HG02840 (cell line): Measurements from ENCODE around the gene VKORC1L1.
"Not testable (repeated sequence)": the region's sequence is repeated elsewhere in the genome, so short reads cannot be mapped to it uniquely, and the experiment has no call there.

Source experiments
- ATAC-seq: cut with Tn5 transposase; IDR thresholded peaks from one replicate; pipeline ENCODE4 v1.9.1; 2021; ENCODE audit warnings: mild to moderate bottlenecking, moderate library complexity, moderate number of reproducible peaks; ENCODE audit not compliant: unreplicated experiment, low FRiP score

The VKORC1L1 gene

DNA sequence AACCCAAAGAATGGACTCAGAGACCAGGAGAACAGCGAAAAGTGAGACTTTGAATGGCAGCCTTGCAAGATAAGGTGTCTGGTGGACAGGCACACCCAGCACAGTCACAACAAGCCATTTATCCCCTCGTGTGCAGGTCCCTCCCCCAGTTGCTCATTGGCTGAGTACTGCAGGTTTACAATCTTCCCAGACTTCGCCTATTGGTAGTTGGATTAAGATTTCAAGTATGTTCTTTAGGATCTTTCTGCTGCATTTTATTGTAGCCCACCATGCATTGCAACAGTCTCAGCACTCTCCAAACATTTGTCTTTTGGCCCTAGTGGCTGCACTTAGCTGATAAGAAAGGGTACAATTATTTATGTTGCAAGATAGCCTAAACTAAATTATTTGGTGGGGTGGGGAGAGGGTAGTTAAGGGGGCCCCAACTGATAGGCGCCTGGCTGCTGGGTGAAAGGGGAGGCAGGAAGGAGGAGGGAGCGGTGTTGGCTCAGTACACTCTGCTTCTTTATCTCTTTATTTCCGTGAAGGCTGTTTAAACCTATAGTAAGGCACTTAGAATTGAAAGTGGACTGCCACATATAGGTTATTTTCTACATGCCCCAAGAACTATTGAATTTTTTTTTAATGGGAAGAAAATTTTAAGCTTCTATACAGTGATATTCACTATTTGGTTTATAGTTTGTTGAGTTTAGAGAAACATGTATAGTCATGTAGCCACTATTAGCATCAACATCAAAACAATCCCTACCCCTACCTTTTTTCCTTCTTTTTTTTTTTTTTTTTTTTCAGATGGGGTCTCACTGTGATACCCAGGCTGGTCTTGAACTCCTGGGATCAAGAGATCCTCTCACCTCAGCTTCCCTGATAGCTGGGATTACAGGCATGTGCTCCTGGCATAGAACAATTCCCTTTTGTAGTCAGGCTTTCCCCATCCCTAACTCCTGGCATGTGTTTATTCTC lies 54.9 kb downstream of the VKORC1L1 start:
- no peak for ATAC-seq

DNA sequence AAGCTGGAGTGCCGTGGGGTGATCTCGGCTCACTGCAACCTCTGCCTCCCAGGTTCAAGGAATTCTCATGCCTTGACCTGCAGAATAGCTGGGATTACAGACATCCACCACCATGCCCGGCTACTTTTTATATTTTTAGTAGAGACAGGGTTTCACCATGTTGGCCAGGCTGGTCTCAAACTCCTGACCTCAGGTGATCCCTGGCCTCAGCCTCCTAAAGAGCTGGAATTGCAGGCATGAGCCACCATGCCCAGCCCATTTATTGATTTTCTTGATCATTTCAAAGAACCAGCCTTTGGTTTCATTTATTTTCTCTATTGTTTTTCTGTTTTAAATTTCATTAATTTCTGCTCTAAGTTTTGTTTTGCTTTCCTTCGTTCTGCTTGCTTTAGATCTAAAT lies 58.8 kb downstream of the VKORC1L1 start:
- no peak for ATAC-seq

DNA sequence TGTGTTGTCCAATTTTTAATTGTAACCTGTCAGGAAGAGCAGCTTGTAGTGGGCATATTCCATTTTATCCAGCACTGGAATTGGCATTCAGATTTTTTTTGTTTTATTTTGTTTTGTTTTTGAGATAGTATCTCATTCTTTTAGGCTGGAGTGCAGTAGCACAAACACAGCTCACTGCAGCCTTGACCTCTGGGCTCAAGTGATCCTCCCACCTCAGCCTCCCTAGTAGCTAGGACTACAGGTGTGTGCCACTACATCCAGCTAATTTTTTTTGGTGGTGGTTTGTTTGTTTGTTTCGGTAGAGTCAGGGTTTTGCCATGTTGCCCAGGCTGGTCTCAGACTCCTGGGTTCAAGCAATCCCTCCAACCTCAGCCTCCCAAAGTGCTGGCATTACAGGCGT lies 64.4 kb downstream of the VKORC1L1 start:
- no peak for ATAC-seq

DNA sequence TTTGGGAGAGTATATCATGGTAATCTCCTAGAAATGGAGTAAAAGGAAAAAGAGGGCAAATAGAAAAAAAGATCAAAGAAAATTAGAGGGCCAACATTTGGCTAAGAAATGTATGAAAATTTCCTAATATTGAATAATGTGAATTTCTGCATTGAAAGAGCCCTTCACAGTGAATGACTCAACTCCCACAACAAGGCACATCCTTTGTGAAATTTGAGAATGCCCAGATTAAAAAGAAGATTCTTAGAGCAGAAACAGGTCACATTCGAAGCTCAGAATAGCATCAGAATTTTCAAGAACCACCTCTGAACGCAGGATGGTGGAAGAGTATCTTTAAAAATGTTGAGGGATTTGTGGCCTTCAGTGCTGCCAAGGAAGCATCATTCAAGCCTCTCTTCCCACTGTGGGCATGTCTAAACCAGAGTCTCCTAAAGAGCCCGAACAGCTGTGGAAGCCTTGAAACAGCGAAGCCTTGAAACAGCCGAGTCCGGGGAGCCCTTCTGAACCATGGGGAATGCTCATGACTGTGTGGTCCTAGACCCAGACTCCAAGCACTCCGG lies 65.5 kb downstream of the VKORC1L1 start:
- ATAC-seq: no peak

DNA sequence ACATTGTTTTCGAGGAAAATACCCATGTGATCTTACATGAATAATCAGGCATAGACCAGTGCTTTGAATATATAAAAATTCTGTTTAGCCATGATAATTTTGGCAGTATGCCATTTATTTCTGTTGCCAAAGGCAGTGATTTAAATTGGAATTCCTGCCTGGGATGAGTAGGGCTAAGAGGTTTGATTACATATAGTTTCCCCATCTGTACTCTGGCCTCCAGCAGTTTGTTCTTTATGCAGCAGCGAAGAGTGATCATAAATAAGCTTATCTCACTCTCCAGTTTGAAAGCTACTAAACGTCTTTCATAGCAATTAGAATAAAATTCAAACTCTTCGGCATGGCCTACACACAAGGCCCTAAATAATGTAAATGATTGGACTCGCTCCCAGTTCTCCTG lies 72.9 kb downstream of the VKORC1L1 start:
- not testable (repeated sequence) for ATAC-seq

DNA sequence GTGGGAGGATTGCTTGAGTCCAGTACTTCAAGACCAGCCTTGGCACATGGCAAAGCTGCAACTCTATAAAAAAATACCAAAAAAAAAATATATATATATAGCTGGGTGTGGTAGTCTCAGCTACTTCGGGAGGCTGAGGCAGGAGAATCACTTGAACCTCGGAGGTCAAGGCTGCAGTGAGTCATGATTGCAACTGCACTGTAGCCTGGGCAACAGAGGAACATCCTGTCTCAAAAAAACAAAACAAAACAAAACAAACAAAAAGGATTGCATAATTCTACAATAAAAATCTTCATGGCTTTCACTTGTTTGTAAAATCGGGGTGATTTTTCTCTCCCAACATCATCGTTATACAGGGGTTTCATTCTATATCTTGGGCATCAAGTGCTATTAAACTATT lies 74.0 kb downstream of the VKORC1L1 start:
- no peak for ATAC-seq

DNA sequence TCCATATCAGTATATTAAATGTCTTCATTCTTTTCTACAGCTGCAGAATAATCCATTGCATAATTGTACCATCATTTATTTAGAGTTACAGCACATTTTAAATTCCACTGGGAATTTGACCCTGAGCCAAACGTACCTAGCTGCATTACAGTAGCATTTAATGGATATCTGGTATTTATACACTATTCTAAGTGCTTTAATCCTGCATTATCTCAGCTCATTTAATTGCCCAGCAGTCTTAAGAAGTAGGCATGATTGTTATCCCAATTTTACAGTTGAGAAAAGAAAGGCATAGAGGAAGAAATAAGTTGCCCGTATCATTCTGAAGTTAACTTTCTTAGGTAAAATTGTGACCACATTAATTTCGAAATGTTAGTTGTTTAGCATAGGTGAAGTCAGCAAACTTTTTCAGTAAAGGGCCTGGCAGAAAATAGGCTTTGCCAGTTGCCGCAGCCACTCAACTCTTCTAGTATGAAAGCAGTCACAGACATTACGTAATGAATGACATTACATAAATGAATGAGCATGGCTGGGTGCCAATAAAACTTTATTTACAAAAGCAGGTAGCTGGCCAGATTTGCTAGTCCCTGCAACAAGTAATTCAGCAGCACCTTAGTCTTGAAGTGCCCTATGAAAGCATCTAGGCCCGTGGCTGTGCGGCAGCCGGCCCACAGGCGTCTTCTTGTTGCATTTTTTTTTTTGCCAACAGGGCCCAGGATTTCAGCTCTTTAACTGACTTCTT lies 79.1 kb downstream of the VKORC1L1 start:
- ATAC-seq: no peak

DNA sequence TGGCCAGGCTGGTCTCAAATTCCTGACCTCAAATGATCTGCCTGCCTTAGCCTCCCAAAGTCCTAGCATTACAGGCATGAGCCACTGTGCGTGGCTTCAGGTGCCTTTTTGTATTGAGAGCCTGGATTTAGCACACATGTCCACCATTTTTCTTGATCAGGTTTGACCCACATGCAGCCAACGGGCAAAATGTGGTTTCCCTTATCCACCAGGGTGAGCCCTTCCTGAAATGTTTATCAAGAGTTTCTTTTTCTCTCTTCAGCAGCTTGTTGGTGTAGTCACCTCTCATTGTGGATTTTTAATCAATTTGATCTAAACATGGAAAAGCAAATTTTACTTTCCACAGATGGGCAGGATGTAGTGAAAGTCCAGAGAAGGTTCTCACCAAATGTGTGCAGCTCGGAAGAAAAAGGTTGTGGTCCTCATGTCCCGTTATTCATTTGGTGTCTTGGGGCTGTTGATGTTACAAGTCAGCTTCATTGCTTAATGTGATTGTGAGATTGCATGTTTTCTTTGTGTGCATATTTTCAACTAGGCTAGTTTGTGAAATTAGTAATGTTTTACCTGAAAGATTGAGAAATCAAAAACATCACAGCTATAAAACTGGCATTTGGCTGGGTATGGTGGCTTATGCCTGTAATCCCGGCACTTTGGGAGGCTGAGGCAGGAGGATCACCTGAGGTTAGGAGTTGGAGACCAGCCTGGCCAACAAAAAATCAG lies 80.3 kb downstream of the VKORC1L1 start:
- no peak for ATAC-seq

DNA sequence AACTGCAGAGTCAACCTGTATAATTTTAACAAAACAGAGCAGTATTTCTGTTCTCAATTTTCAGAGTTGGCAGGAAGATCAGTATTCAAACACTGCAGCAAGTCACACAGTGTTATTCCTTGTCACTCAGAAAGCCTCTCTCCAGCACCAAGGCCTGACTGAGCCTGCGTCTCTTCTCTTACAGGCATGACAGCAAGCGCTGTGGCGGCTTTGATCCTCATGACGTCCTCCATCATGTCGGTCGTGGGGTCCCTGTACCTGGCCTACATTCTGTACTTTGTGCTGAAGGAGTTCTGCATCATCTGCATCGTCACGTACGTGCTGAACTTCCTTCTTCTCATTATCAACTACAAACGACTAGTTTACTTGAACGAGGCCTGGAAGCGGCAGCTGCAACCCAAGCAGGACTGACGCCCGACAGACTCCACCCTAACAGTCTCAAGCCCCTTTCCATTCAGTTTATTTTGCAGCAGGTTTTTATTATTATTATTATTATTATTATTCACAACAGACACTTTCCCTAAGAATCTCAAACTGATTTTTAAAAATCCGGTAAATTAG lies 81.1 kb downstream of the VKORC1L1 start:
- no peak for ATAC-seq

DNA sequence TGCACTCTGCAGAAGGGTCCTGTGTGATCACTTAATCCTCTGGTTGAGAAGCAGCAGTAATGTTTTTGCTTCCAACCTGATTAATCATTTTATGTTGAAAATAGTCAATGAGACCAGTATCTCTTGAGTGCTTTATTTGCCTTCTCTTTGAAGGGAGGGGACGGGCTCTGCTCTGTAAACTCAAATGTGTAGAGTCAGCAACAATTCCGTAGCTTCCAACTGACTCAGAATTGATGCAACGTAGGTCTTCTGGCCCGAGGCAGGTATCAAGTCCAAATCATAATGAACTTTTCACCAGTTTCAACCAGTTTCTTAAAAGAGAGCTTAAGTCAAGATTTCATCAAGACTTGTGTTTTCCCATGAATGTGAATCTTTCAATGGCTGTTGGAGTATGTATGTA lies 82.8 kb downstream of the VKORC1L1 start:
- ATAC-seq: no peak

DNA sequence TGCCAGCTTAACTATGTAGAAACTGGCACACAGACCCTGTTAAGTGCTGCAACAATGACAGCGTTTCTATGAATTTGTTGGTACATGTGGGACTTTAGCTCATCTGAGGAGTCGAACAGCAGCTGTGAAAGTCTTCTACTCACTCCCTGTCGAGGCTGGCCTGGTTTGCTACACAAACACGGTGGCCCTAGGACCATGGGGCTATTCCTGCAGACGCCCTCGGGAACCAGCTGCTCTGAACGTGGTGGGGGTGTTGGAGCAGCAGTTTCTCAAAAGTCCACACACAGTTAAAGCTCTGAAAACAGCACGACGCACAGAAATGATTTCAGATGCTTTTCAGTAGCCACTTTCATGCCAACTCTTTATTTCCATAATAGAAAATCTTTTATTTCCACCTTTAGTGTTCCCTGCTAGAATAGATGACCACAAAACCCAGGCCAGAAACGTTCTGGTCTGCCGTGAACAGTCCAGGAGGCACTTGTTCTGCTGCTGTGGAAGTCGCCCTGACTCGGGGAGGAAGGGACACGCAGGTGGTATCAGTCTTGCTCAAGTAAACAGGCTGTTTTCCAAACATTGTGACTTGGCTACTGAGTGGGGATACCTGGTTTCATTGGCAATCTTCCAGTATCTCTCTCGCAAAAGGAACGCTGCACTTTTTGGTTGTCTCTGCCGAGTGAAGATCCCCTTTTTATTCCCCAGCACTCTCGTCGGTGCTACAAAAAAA lies 87.6 kb downstream of the VKORC1L1 start:
- no peak for ATAC-seq

DNA sequence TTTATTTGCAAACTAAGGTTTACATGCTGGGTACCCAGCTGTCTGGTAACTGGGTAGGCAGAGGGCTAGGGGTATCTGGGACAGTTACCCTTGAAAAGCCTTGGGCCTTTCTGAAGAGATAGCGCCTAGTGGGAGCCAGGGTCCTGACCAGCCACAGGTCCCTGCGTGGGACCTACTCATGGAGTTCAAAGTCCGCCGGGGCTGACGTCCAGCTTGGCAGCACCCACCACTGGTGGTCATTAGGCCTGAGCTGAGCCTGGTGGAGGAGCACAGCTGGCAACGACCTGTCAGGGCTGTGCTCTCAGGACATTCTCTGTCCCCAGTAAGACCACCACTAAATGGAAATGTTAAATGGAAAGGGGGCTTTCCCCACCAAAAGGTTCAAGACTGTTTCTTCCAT lies 89.2 kb downstream of the VKORC1L1 start:
- ATAC-seq: no peak

DNA sequence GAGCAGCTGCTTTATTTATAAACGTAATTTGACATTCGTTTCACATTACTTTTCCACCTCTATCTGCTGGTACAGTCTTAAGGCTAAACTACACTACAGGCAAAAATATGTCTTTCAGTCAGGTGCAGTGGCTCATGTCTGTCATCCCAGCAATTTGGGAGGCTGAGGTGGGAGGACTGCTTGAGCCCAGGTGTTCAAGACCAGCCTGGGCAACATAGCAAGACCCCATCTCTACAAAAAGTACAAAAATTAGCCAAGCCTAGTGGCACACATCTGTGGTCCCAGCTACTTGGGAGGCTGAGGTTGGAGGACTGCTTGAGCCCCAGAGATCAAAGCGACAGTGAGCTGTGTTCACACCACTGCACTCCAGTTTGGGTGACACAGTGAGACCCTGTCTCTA lies 91.8 kb downstream of the VKORC1L1 start:
- not testable (repeated sequence) for ATAC-seq

DNA sequence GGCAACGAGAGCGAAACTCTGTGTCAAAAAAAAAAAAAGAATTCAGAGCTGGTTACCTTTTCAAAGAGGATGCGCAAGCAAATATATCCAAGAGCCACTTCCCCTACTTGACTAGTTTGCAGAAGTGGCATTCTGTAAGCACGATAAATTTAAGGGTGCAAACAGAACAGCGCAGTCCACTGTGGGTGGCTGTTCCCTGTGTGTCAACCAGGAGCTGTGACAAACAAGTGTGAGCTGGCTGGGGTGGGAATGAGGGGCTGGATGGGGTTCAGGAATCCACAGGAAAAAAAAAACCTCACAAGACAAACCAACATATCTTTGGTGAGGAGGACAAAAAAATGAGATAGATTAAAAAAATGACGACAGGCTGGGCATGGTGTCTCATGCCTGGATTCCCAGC lies 93.3 kb downstream of the VKORC1L1 start:
- ATAC-seq: no peak

DNA sequence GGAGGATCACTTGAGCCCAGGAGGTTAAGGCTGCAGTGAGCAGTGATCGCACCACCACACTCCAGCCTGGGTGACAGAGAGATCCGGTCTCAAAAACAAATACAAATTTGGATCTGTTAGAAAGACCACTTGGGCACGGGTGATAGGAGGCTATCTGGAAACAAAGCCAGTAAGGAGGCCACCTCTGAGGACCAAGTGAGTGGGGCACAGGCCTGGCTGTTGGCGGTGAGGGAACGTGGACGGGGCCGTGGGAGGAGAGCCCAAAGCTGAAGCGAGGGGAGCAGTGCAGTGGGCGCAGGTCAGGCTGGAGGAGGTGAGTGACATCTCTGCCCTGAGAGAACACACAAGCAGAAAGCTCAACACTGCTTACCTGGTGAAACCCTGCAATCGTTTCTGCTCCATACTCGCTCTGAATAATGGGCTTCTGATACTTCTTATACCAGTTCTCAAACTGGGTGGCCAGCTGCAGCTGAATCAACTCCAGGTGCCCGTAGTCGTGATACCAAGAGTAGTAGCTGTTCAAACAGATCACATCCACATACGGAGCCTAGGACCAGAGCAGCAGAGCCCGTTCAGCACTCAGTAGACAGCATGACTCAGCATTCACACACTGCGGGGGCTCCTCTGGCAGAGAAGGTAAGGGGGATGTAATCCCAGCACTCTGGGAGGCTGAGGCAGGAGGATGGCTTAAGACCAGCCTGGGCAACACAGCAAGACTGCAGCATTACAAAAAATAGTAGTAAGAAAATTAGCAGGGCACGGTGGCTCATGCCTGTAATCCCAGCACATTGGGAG lies 94.7 kb downstream of the VKORC1L1 start:
- no peak for ATAC-seq

DNA sequence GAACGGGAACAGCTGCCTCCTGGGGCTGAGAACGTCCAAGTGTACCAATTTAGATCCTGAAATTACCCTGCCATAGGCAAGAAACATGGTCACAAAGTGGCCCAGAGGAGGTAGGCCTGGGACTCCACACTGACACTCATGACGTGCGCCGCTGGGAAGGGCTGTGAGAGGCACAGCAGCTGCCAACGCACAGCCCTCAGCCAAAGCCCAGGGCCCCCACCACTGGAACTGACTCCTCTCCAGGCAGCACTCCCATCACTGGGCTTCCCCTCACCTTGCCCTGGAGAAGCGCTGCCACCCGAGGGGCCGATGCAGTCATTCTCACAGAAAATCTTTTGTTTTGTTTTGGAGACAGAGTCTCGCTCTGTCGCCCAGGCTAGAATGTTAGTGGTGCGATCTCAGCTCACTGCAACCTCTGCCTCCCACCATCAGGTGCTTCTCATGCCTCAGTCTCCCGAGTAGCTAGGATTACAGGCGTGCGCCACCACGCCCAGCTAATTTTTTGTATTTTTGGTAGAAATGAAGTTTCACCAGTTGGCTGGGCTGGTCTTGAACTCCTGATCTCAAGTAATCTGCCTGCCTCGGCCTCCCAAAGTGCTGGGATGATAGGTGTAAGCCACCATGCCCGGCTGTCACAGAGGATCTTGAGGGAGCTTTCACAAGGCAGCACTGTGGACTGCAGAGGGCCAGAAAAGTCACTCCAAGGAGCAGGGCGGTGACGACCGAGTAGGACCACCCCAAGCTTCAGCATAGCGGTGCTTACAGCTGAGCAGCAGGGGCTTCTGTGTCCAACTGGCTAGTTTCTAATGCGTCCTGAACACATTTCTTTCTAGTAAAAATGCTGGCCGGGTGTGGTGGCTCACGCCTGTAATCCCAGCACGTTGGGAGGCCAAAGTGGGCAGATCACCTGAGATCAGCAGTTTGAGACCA lies 95.6 kb downstream of the VKORC1L1 start:
- ATAC-seq: no peak

DNA sequence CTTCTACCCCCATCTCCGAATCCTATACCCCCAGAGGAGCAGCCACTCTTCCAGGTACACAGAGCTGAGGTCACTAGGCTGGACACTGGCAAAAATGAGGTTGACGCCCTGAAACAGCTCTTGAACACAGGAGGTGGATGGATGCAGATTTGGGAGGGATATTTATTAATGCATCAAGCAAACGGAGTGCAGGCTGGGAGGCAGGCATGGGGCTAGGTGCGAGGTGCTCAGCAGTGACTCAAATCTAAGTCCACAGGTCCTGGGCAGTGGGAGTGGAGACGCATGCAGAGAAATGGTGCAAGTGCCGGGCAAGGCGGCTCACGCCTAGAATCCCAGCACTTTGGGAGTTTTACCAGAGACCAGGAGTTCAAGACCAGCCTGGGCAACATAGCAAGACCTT lies 98.1 kb downstream of the VKORC1L1 start:
- no peak for ATAC-seq

DNA sequence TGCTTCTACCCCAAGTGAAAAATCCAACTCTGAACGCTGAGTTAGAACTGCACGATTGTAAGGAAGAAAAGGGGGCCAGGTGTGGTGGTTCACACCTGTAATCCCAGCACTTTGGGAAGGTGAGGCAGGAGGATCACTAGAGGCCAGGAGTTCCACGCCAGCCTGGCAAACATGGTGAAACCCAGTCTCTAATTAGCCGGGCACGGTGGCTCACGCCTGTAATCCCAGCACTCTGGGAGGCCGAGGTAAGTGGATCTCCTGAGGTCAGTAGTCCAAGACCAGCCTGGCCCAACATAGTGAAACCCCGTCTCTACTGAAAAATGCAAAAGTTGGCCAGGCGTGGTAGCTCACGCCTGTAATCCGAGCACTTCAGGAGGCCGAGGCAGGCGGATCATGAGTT lies 100.1 kb downstream of the VKORC1L1 start:
- ATAC-seq: no peak
